Measurements from ENCODE around the gene TOLLIP. TPM values are rescaled to one million over a fixed set of nuclear protein-coding genes. Genes with fewer than 3 reads are reported as not detected.
A peak's percentile ranks its signal among the peaks of the same experiment; 100 is the strongest.

The TOLLIP gene
- total RNA-seq, 2 donors from 2014 or later: 53.2 to 56.4 TPM

DNA sequence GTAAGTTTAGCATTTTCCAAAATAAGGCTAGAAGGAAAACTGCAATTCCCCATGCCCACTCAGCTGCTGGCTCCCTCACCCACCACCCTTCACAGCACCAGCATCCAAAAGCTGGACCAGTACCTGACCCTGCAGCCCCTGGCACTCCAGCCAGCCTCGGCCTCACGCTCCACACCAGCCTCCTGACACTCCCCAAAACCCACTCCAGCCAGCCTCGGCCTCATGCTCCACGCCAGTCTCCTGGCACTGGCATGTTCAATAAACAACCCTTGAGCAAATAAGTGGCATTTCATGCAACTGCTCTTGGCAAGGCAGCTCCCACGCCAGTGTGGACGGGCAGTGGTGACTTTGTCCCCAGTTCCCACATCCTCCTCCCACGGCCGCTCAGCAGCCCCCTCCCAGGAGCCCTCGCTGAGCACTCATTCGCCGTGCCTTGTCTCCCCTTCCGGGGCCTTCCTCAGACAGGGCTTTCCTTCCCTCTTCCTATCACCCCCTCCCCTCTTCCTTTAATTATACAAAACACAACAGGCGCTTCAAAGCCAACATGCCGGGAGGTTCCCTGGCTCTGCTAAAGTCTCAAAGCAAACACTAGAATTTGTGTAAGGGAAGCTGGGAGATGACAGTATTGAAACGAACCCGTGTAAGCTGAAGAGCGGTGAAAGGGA is 6.8 kb downstream of the TOLLIP start:
- Mint-ChIP-seq H3K4me3 (no peak overlapping the region), H3K9me3 (no peaks in the 10 kb centered on the region), H3K27ac (no peak overlapping the region), H3K27me3 (no peaks in the 10 kb centered on the region), H3K4me1 (ENCODE audit: low read depth in 2 of 2) (peaks cover 16 to 30% of the 10 kb centered on the region in 2 donors), H3K36me3 (no peaks in the 10 kb centered on the region)
- ATAC-seq (no peak), DNase-seq (ENCODE audit: low spot score) (no peak)

DNA sequence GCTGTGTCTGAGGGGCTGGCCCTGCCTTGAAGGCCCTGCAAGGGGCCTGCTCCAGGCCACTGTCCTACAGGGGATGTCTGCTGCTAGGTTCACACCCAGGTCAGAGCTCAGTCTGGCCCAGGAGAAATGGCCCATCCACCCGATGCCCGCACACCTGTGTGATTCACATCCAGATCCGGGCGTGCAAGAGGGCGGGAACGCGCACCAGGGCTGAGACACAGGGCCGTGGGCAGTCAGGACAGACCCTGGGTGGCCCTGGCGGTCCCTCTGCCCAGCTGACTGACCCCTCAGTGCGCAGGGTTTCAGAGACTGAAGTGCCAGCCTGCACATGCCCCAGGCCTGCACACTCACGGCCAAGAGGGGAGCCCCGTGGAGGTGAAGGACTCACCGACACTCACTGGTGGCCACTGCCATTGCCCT is 7.4 kb downstream of the TOLLIP start:
- no peaks in the 10 kb centered on the region for H3K9me3 Mint-ChIP-seq
- DNase-seq (ENCODE audit: low spot score) (no peak), ATAC-seq (no peak)
- no peak overlapping the region for H3K4me3 Mint-ChIP-seq
- no peaks in the 10 kb centered on the region for H3K36me3 Mint-ChIP-seq
- H3K27me3 Mint-ChIP-seq: no peaks in the 10 kb centered on the region
- no peak overlapping the region for H3K27ac Mint-ChIP-seq
- peaks cover 11 to 27% of the 10 kb centered on the region in 2 donors for H3K4me1 Mint-ChIP-seq (ENCODE audit: low read depth in 2 of 2)

DNA sequence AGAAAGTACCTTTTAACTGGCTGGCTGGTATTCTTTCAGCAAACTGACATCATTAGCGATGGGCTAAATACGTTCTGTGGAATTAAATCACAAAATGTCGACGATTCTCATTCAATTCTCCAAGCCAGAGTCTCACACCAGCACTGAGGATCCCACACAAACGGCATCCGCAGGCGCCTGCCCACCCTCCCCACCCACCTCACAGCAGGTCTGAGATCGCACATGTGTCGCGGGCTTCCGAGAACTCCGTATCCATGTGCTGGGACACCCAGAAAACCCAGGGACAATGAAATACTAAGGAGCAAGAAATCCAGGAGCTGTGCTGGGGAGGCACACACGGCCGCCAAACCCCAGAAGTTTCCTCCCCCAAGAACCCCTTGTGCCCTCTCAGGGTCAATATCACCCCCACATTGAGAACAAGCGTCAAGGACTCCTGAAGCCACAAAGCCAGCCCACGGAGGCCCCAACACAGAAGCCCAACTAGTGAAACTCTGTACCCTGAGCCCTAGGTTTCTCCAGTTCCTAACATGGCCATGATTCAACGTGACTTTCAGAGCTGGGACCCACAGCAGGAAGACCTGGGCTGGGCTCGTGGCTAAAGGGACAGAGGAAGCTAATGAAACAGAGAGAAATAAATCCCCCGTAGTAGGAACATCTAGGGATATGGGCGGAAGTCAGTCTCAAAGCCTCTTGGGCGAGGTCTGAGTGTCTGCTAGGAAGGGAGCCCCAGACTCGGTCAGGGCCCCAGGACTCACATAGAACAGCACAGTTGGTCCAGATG is 8.0 kb downstream of the TOLLIP start:
- no peak overlapping the region for H3K4me3 Mint-ChIP-seq
- H3K27me3 Mint-ChIP-seq: no peaks in the 10 kb centered on the region
- no peaks in the 10 kb centered on the region for H3K9me3 Mint-ChIP-seq
- H3K4me1 Mint-ChIP-seq (ENCODE audit: low read depth in 2 of 2): peaks cover 8 to 23% of the 10 kb centered on the region in 2 donors
- no peak for ATAC-seq
- no peak for DNase-seq (ENCODE audit: low spot score)
- H3K36me3 Mint-ChIP-seq: no peaks in the 10 kb centered on the region
- no peak overlapping the region for H3K27ac Mint-ChIP-seq

DNA sequence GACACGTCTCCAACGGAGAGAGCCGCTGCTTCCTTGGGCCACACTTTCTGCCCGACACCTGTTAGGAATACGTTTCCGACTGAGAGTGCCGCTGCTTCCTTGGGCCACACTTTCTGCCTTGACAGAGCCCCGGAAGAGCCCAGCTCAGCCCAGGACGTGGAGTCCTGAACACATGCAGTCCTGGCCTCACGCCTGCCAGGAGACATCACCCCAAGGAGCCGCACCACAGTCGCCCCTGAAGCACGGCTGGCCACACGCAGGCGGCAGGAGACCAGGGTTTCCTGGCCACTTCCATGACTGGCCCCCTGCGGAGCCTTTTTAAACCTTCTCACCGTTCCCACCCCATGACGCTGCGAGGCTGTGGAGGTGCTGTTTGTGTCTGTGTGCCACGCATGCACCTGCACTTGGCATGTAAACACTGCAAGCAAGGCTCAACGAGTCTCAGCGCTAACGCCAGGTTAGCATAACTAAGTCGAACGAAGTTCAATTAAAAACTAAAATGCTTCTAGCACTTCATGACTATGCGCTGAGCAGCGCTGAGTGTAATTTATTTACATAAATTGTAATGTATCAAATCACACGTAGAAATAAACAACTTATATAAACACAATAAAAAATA is 8.8 kb downstream of the TOLLIP start:
- no peak overlapping the region for H3K4me3 Mint-ChIP-seq
- DNase-seq (ENCODE audit: low spot score) (no peak), ATAC-seq (no peak)
- peaks cover 8 to 23% of the 10 kb centered on the region in 2 donors for H3K4me1 Mint-ChIP-seq (ENCODE audit: low read depth in 2 of 2)
- H3K36me3 Mint-ChIP-seq: no peaks in the 10 kb centered on the region
- H3K9me3 Mint-ChIP-seq: no peaks in the 10 kb centered on the region
- H3K27me3 Mint-ChIP-seq: no peaks in the 10 kb centered on the region
- no peak overlapping the region for H3K27ac Mint-ChIP-seq

DNA sequence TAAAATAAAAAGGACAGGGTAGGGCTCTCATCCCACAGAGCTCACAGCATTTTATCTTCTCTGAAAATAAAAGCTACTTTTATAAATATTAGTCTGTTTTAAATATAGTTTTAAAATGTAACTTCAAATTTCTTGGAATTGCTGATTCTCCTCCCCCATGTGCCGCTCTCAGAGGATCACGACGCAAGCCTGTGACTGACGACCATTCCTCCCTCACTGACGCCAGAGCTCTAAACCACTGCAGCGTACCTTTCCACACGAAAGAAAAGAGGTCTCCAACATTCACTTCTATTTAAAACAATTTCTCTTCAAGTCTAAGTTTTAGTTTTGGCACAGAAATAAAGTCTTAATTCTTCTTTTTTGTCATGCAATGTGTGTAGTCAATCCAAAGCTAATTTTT is 9.3 kb downstream of the TOLLIP start:
- DNase-seq (ENCODE audit: low spot score): no peak
- Mint-ChIP-seq H3K4me3 (no peak overlapping the region), H3K27me3 (no peaks in the 10 kb centered on the region), H3K4me1 (ENCODE audit: low read depth in 2 of 2) (peaks cover 8 to 23% of the 10 kb centered on the region in 2 donors), H3K27ac (no peak overlapping the region), H3K36me3 (no peaks in the 10 kb centered on the region), H3K9me3 (no peaks in the 10 kb centered on the region)
- no peak for ATAC-seq

DNA sequence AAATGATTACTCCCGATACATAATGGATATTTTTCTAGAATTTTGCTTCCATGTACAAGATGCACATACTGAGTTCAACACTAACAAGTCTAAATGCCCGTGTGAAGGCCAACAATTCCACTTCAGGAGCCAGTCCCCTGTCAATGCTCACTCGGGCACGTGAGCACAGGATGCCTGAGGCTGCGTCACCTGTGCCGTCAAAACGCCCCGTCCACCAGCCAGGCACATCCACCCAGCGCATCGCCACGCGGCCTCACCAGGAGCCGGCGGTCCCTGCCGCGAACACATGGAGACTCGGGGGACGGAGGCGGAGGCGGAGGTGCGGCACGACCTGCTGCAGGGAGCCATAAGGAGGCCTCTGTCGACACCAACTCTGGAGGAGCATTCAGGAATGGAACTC is 9.8 kb downstream of the TOLLIP start:
- no peak overlapping the region for H3K4me3 Mint-ChIP-seq
- H3K4me1 Mint-ChIP-seq (ENCODE audit: low read depth in 2 of 2): peaks cover 8 to 23% of the 10 kb centered on the region in 2 donors
- no peak for ATAC-seq
- DNase-seq (ENCODE audit: low spot score): peak; percentile 58
- H3K36me3 Mint-ChIP-seq: no peaks in the 10 kb centered on the region
- H3K27me3 Mint-ChIP-seq: no peaks in the 10 kb centered on the region
- no peak overlapping the region for H3K27ac Mint-ChIP-seq
- no peaks in the 10 kb centered on the region for H3K9me3 Mint-ChIP-seq

DNA sequence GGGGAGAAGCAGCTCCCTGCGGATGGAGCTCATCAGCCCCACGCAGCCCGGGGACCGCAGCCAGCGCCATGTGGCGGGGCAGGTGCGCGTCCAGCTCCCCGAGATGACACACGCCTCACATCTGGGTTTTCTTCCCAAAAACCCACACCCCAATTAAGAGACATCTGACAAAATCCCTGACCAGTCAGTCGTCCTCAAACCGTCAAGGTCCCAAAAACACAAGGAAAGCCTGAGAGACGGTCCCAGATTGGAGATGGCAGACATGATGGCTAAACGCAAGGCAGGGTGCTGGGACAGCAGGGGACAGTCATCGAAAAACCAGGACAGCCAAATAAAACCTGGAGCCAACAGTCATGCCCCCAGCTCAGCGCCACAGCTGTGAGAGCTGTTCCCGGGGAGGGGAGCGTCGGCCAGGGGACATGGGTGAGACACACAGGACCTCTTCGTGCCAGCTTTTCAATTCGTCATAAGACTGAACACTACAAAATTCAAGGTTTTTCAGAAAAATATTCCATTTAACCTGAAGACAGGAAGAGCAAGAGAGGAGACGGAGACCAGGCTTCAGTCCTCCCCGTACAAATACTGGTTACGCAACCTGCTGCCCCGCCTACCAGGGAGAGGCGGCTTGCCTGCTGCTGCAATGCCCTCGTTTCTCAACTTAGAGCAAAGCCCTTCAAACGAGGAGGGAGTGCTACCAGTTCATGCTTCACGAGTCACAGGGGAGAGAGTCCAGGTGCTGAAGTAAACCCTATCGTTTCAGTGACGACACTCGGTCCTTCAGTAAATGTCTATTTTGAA is 10.5 kb downstream of the TOLLIP start:
- Mint-ChIP-seq H3K27me3 (no peaks in the 10 kb centered on the region), H3K9me3 (no peaks in the 10 kb centered on the region), H3K27ac (no peak overlapping the region), H3K4me1 (ENCODE audit: low read depth in 2 of 2) (peaks cover 8 to 23% of the 10 kb centered on the region in 2 donors), H3K4me3 (no peak overlapping the region), H3K36me3 (no peaks in the 10 kb centered on the region)
- DNase-seq (ENCODE audit: low spot score): peak; percentile 59
- peak in 1 of 2 donors; percentile 62 for ATAC-seq

DNA sequence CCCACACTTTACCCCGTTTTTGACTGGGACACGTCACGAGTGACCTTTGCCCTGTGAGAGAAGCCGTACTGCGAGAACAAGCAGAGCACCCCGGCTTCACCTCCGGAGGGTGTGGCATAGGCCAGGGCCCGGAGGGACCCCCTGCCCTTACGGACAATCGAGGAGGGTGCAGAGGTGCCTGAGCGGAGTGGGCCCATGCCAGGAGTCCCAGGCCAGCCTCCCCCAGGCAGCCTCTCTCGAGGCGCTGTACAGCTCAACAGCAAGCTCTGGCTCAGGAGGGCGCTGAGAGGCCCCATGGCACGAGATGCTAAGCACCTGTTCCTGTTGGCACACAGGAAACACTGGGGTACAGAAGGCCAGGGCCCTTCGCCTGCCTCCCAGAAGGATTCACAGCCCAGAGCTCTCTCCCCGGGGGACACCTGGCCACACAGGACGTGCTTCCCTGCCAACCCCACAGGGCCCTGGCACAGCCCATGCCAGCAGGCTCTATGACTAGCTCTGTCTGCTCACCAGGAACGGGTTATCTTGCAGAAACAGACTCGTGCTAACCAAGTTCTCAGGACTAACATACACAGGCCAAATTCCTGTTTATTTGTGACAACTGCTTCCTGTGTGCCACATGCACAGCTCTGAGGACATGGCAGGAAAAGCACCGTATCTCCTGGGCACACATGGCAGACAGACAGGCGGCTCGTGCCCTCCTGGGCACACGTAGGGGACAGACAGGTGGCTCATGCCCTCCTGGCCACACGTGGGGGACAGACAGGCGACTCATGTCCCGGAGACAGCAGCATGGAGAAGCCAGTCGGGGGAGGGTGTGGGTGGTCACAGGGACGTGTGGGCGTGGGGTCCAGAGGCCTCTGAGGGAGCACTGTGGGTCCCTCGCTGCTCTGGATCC is 11.6 kb downstream of the TOLLIP start:
- Mint-ChIP-seq H3K9me3 (no peaks in the 10 kb centered on the region), H3K27me3 (no peaks in the 10 kb centered on the region), H3K36me3 (no peaks in the 10 kb centered on the region), H3K27ac (no peak overlapping the region), H3K4me1 (ENCODE audit: low read depth in 2 of 2) (peaks cover 2 to 16% of the 10 kb centered on the region in 2 donors), H3K4me3 (no peak overlapping the region)
- DNase-seq (ENCODE audit: low spot score) (peak; percentile 58), ATAC-seq (no peak)

DNA sequence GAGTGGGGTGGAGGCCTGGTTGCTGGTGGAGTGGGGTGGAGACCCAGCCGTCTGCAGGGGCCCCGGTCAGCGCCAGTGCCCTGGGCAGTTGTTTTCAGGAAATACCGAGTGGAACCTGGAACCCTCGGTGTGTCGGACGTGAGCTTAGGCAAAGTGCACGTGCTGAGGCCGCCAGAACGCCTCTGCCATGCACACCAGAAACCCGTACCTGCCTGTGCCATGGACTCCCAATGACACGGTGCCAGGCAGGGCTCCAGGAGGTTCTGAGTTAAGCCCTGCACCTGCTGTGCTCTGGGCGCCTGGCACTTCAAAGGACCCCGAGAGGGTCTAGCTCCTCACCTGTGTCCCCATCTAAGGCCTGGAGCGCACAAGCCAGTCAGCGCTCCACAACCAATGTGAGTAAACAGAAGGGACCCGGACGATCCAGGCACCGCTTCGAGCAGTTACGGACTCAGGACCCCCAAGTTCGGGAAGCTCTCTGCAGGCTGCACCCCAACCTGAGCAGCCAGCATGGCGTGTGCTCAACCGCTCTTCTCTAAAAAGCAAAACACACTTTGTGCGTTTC is 12.3 kb downstream of the TOLLIP start:
- H3K36me3 Mint-ChIP-seq: no peaks in the 10 kb centered on the region
- DNase-seq (ENCODE audit: low spot score): no peak
- H3K4me3 Mint-ChIP-seq: no peak overlapping the region
- peaks cover 0 to 16% of the 10 kb centered on the region in 2 donors for H3K4me1 Mint-ChIP-seq (ENCODE audit: low read depth in 2 of 2)
- no peaks in the 10 kb centered on the region for H3K27me3 Mint-ChIP-seq
- H3K27ac Mint-ChIP-seq: no peak overlapping the region
- H3K9me3 Mint-ChIP-seq: no peaks in the 10 kb centered on the region
- no peak for ATAC-seq

DNA sequence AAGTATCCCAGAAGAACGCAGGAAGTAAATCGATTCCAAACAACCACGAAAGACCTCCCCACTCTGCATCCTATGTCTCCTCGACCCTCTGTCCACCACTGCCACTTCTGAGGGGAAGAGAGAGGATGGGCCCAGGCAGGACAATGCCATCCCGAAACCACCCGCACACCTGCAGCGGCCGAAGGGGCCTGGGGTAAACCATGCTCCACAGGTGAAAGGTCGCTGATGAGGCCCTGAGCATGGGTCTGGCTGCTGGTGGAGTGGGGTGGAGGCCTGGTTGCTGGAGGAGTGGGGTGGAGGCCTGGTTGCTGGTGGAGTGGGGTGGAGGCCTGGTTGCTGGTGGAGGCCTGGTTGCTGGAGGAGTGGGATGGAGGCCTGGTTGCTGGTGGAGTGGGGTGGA is 13.1 kb downstream of the TOLLIP start:
- H3K27me3 Mint-ChIP-seq: no peaks in the 10 kb centered on the region
- H3K36me3 Mint-ChIP-seq: no peaks in the 10 kb centered on the region
- H3K27ac Mint-ChIP-seq: no peak overlapping the region
- H3K4me1 Mint-ChIP-seq (ENCODE audit: low read depth in 2 of 2): peaks cover 0 to 16% of the 10 kb centered on the region in 2 donors
- H3K4me3 Mint-ChIP-seq: no peak overlapping the region
- ATAC-seq (no peak), DNase-seq (ENCODE audit: low spot score) (no peak)
- H3K9me3 Mint-ChIP-seq: no peaks in the 10 kb centered on the region

DNA sequence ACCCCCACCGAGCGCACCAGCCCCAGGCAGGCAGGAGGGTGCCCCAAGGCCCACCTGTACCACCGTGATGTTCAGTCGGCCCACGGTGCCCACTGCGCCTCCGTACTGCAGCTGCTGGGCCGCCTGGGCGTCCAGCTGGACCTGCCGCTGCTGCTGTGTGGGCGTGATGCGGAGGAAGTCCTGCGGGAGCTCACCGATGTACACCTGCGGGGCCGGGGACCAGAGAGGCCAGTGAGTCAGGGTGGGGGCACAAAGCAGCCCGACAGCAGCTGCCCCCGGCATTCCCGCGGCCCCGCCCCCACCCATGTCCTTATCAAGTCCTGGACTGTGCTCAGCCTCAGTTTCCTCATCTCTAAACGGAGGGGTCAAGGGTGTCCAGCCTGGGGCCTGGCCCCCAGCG is 13.8 kb downstream of the TOLLIP start:
- ATAC-seq (no peak), DNase-seq (ENCODE audit: low spot score) (no peak)
- H3K27me3 Mint-ChIP-seq: no peaks in the 10 kb centered on the region
- no peaks in the 10 kb centered on the region for H3K36me3 Mint-ChIP-seq
- no peak overlapping the region for H3K4me3 Mint-ChIP-seq
- H3K4me1 Mint-ChIP-seq (ENCODE audit: low read depth in 2 of 2): peaks cover 0 to 19% of the 10 kb centered on the region in 2 donors
- H3K9me3 Mint-ChIP-seq: no peaks in the 10 kb centered on the region
- H3K27ac Mint-ChIP-seq: no peak overlapping the region

DNA sequence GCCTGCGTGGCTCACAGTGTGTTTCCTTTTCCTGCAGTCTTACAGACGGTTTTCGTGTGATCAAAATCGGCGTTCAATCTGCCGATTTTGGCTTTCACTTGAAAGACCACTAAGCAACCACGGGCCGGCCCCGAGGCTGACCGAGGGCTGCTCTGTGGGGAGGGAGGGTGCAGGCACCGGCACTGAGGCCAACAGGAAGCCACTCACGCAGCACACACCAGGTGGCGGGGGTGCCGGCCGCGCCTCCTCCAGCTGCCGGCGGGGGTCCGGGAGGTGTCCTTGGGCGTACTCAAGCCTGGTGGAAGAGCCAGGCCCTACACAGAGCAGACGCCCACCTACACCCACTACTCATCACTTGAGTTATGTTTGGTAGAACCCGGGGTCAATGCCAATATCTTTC is 14.3 kb downstream of the TOLLIP start:
- Mint-ChIP-seq H3K27ac (no peak overlapping the region), H3K9me3 (no peaks in the 10 kb centered on the region), H3K4me3 (no peak overlapping the region), H3K4me1 (ENCODE audit: low read depth in 2 of 2) (peaks cover 0 to 15% of the 10 kb centered on the region in 2 donors), H3K27me3 (no peaks in the 10 kb centered on the region), H3K36me3 (no peaks in the 10 kb centered on the region)
- DNase-seq (ENCODE audit: low spot score): no peak
- no peak for ATAC-seq

All from natural killer cell treated with Interleukin-12 subunit alpha and Interleukin-12 subunit beta and Interleukin-15 and Interleukin-18, amount 100 ng/mL, for 72 hours (primary cell).